K562 (cell line): ENCODE measurements around the gene MS4A4E. TPM values are rescaled to one million over a fixed set of nuclear protein-coding genes. Genes with fewer than 3 reads are reported as not detected.

ENCODE experiments used
- microRNA-seq: library from miRNA; unstranded; fragments of <30 nt; microRNA quantifications from one replicate; pipeline ENCODE4, GENCODE V29; 2018; ENCODE audit warnings: borderline microRNAs expressed
- polyA plus RNA-seq, 8 experiments: library from polyadenylated mRNA; depleted of rRNA in 4 of 8; stranded (reverse) in 5 of 8; unstranded in 3 of 8; fragments of >200 nt; fragmentation: Nextera tagmentation in 2 of 8; fragmentation: Illumina TruSeq in 1 of 8; extraction: Ambion mirVana in 2 of 8; extraction: Trizol in 1 of 8; gene quantifications; 2 replicates each; pipeline versions ENCODE4 v1.2.1 to v1.2.3, GENCODE V29; 2011 to 2014; ENCODE audit warnings: inconsistent platforms in 1 of 8, missing spikeins in 1 of 8
- small RNA-seq: library from RNA; depleted of rRNA; stranded (forward); fragments of <200 nt; gene quantifications from one replicate; pipeline ENCODE3, GENCODE V24; 2014
- total RNA-seq, 7 experiments: library from RNA; depleted of rRNA in 6 of 7; stranded (reverse); fragments of >200 nt in 6 of 7; fragmentation: Illumina TruSeq in 2 of 7; extraction: Trizol in 2 of 7; gene quantifications; 2 replicates each; pipeline versions ENCODE4 v1.2.1 to v1.2.3, GENCODE V29; 2011 to 2021; ENCODE audit warnings: low replicate concordance in 1 of 7
- TF ChIP-seq, protein P1 (sequence below): fragments of 450-650 bp; IDR thresholded peaks from 2 replicates; pipeline ENCODE4 v1.6.1; 2014; ENCODE audit warnings: low read depth, mild to moderate bottlenecking, moderate library complexity, borderline replicate concordance

The MS4A4E gene
- total and polyA plus RNA-seq, 9 of the 15 experiments (the other 6 are each of a cell fraction or from before 2014, with no cell fraction given): 0.11 to 0.81 (median 0.36) TPM; not detected in 2

DNA sequence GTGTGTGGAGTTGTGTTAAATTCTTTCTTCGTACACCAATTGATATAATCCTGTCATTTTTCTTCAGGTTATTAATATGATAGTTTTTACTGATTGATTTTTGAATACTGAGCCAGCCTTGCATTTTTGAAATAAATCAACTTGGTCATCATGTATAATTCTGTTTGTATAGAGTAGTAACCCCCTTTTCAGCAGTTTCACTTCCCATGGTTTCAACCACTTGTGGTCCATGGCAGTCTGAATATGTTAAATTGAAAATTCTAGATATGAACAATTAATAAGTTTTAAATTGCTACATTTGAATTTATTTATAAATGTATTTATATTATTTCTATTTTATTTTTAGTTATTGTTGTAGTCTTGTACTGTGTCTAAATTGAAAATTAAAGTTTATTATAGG, 92.7 kb downstream of the MS4A4E start (continued):
- TF ChIP-seq, protein P1, sequence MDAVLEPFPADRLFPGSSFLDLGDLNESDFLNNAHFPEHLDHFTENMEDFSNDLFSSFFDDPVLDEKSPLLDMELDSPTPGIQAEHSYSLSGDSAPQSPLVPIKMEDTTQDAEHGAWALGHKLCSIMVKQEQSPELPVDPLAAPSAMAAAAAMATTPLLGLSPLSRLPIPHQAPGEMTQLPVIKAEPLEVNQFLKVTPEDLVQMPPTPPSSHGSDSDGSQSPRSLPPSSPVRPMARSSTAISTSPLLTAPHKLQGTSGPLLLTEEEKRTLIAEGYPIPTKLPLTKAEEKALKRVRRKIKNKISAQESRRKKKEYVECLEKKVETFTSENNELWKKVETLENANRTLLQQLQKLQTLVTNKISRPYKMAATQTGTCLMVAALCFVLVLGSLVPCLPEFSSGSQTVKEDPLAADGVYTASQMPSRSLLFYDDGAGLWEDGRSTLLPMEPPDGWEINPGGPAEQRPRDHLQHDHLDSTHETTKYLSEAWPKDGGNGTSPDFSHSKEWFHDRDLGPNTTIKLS: no peak

Small RNAs within 50 kb of the gene (microRNA-seq; reads per million reads assigned to microRNA genes)
- 0.64 reads per million for gene MIR6503

Small RNAs within 50 kb of the gene (small RNA-seq; reads per million reads assigned to genes)
- gene MIR6503: 3.5 reads per million, percentile 89 among the genes with 10 or more reads in this experiment

Other genes with a start within 250 kb of the MS4A4E start
Only the 7 nearest of the 12 such genes appear.
- gene MS4A2, start 154.5 kb downstream of the MS4A4E start, total RNA-seq (2014; rRNA removed): 0.50 and 1.3 TPM in 2 replicates
- gene MS4A2, start 154.5 kb downstream of the MS4A4E start, total RNA-seq (2014; rRNA removed; fragmentation: Illumina TruSeq; extraction: Trizol): 1.1 and 1.3 TPM in 2 replicates
- gene MS4A2, start 154.5 kb downstream of the MS4A4E start, total RNA-seq (2015; rRNA removed; fragmentation: Illumina TruSeq; extraction: Trizol): 5.4 and 5.7 TPM in 2 replicates
- 0.55 and 1.5 TPM in 2 replicates for gene MS4A2, start 154.5 kb downstream of the MS4A4E start, total RNA-seq (2021)
- gene MS4A2, start 154.5 kb downstream of the MS4A4E start, polyA plus RNA-seq (2011; rRNA removed): 0.06 and 0.61 TPM in 2 replicates
- gene MS4A2, start 154.5 kb downstream of the MS4A4E start, polyA plus RNA-seq (2014; fragmentation: Illumina TruSeq; extraction: Trizol): 1.3 and 2.3 TPM in 2 replicates
- 1 to 10 TPM in 1 of 2 experiments, under 1 TPM in 1; 0.86 to 1.5 TPM for gene MS4A2, start 154.5 kb downstream of the MS4A4E start, polyA plus RNA-seq (2014; fragmentation: Nextera tagmentation; extraction: Ambion mirVana)
- 0.77 and 3.1 TPM in 2 replicates for gene MS4A2, start 154.5 kb downstream of the MS4A4E start, polyA plus RNA-seq (2014; rRNA removed)
- 1.7 and 2.0 TPM in 2 replicates for gene MS4A6A, start 60.1 kb downstream of the MS4A4E start, total RNA-seq (2014; rRNA removed)
- gene MS4A6A, start 60.1 kb downstream of the MS4A4E start, total RNA-seq (2014; rRNA removed; fragmentation: Illumina TruSeq; extraction: Trizol): 3.3 and 3.4 TPM in 2 replicates
- gene MS4A6A, start 60.1 kb downstream of the MS4A4E start, total RNA-seq (2015; rRNA removed; fragmentation: Illumina TruSeq; extraction: Trizol): 9.1 and 9.5 TPM in 2 replicates
- 1.7 and 3.4 TPM in 2 replicates for gene MS4A6A, start 60.1 kb downstream of the MS4A4E start, total RNA-seq (2021)
- gene MS4A6A, start 60.1 kb downstream of the MS4A4E start, polyA plus RNA-seq (2011; rRNA removed): 0.57 and 25.1 TPM in 2 replicates
- gene MS4A6A, start 60.1 kb downstream of the MS4A4E start, polyA plus RNA-seq (2014; fragmentation: Illumina TruSeq; extraction: Trizol): 4.3 and 5.6 TPM in 2 replicates
- gene MS4A6A, start 60.1 kb downstream of the MS4A4E start, polyA plus RNA-seq (2014; fragmentation: Nextera tagmentation; extraction: Ambion mirVana): 1 to 10 TPM; 5.5 to 5.8 TPM
- 4.2 and 4.7 TPM in 2 replicates for gene MS4A6A, start 60.1 kb downstream of the MS4A4E start, polyA plus RNA-seq (2014; rRNA removed)
- gene MS4A4A, start 37.5 kb upstream of the MS4A4E start, total RNA-seq (2014; rRNA removed): 7.4 and 8.2 TPM in 2 replicates
- gene MS4A4A, start 37.5 kb upstream of the MS4A4E start, total RNA-seq (2014; rRNA removed; fragmentation: Illumina TruSeq; extraction: Trizol): 10.0 and 10.1 TPM in 2 replicates
- 12.0 and 13.1 TPM in 2 replicates for gene MS4A4A, start 37.5 kb upstream of the MS4A4E start, total RNA-seq (2015; rRNA removed; fragmentation: Illumina TruSeq; extraction: Trizol)
- gene MS4A4A, start 37.5 kb upstream of the MS4A4E start, total RNA-seq (2021): 10.7 and 11.2 TPM in 2 replicates
- gene MS4A4A, start 37.5 kb upstream of the MS4A4E start, polyA plus RNA-seq (2011; rRNA removed): 0.77 and 101 TPM in 2 replicates
- 8.6 and 9.3 TPM in 2 replicates for gene MS4A4A, start 37.5 kb upstream of the MS4A4E start, polyA plus RNA-seq (2014; fragmentation: Illumina TruSeq; extraction: Trizol)
- gene MS4A4A, start 37.5 kb upstream of the MS4A4E start, polyA plus RNA-seq (2014; fragmentation: Nextera tagmentation; extraction: Ambion mirVana): 10 to 100 TPM; 40.0 to 41.4 TPM
- 5.8 and 10.0 TPM in 2 replicates for gene MS4A4A, start 37.5 kb upstream of the MS4A4E start, polyA plus RNA-seq (2014; rRNA removed)
- not detected in 2 replicates for gene MS4A6E, start 84.1 kb upstream of the MS4A4E start, total RNA-seq (2014; rRNA removed)
- not detected in 2 replicates for gene MS4A6E, start 84.1 kb upstream of the MS4A4E start, total RNA-seq (2014; rRNA removed; fragmentation: Illumina TruSeq; extraction: Trizol)
- gene MS4A6E, start 84.1 kb upstream of the MS4A4E start, total RNA-seq (2015; rRNA removed; fragmentation: Illumina TruSeq; extraction: Trizol): not detected in 2 replicates
- not detected in 2 replicates for gene MS4A6E, start 84.1 kb upstream of the MS4A4E start, total RNA-seq (2021)
- gene MS4A6E, start 84.1 kb upstream of the MS4A4E start, polyA plus RNA-seq (2011; rRNA removed): 0.46 TPM in 1 of 2 replicates, not detected in the other
- gene MS4A6E, start 84.1 kb upstream of the MS4A4E start, polyA plus RNA-seq (2014; fragmentation: Illumina TruSeq; extraction: Trizol): not detected in 2 replicates
- under 1 TPM; 0.13 to 0.15 TPM for gene MS4A6E, start 84.1 kb upstream of the MS4A4E start, polyA plus RNA-seq (2014; fragmentation: Nextera tagmentation; extraction: Ambion mirVana)
- not detected in 2 replicates for gene MS4A6E, start 84.1 kb upstream of the MS4A4E start, polyA plus RNA-seq (2014; rRNA removed)
- not detected in 2 replicates for gene MS4A7, start 135.4 kb upstream of the MS4A4E start, total RNA-seq (2014; rRNA removed)
- not detected in 2 replicates for gene MS4A7, start 135.4 kb upstream of the MS4A4E start, total RNA-seq (2014; rRNA removed; fragmentation: Illumina TruSeq; extraction: Trizol)
- not detected in 2 replicates for gene MS4A7, start 135.4 kb upstream of the MS4A4E start, total RNA-seq (2015; rRNA removed; fragmentation: Illumina TruSeq; extraction: Trizol)
- 0.20 TPM in 1 of 2 replicates, not detected in the other for gene MS4A7, start 135.4 kb upstream of the MS4A4E start, total RNA-seq (2021)
- not detected in 2 replicates for gene MS4A7, start 135.4 kb upstream of the MS4A4E start, polyA plus RNA-seq (2011; rRNA removed)
- not detected in 2 replicates for gene MS4A7, start 135.4 kb upstream of the MS4A4E start, polyA plus RNA-seq (2014; fragmentation: Illumina TruSeq; extraction: Trizol)
- gene MS4A7, start 135.4 kb upstream of the MS4A4E start, polyA plus RNA-seq (2014; fragmentation: Nextera tagmentation; extraction: Ambion mirVana): not detected
- not detected in 2 replicates for gene MS4A7, start 135.4 kb upstream of the MS4A4E start, polyA plus RNA-seq (2014; rRNA removed)
- gene MS4A14, start 153.3 kb upstream of the MS4A4E start, total RNA-seq (2014; rRNA removed): not detected in 2 replicates
- gene MS4A14, start 153.3 kb upstream of the MS4A4E start, total RNA-seq (2014; rRNA removed; fragmentation: Illumina TruSeq; extraction: Trizol): not detected in 2 replicates
- gene MS4A14, start 153.3 kb upstream of the MS4A4E start, total RNA-seq (2015; rRNA removed; fragmentation: Illumina TruSeq; extraction: Trizol): not detected in 2 replicates
- not detected in 2 replicates for gene MS4A14, start 153.3 kb upstream of the MS4A4E start, total RNA-seq (2021)
- gene MS4A14, start 153.3 kb upstream of the MS4A4E start, polyA plus RNA-seq (2011; rRNA removed): not detected in 2 replicates
- gene MS4A14, start 153.3 kb upstream of the MS4A4E start, polyA plus RNA-seq (2014; fragmentation: Illumina TruSeq; extraction: Trizol): not detected in 2 replicates
- gene MS4A14, start 153.3 kb upstream of the MS4A4E start, polyA plus RNA-seq (2014; fragmentation: Nextera tagmentation; extraction: Ambion mirVana): not detected
- not detected in 2 replicates for gene MS4A14, start 153.3 kb upstream of the MS4A4E start, polyA plus RNA-seq (2014; rRNA removed)
- not detected in 2 replicates for gene MS4A5, start 186.4 kb upstream of the MS4A4E start, total RNA-seq (2014; rRNA removed)
- gene MS4A5, start 186.4 kb upstream of the MS4A4E start, total RNA-seq (2014; rRNA removed; fragmentation: Illumina TruSeq; extraction: Trizol): not detected in 2 replicates
- gene MS4A5, start 186.4 kb upstream of the MS4A4E start, total RNA-seq (2015; rRNA removed; fragmentation: Illumina TruSeq; extraction: Trizol): not detected in 2 replicates
- not detected in 2 replicates for gene MS4A5, start 186.4 kb upstream of the MS4A4E start, total RNA-seq (2021)
- gene MS4A5, start 186.4 kb upstream of the MS4A4E start, polyA plus RNA-seq (2011; rRNA removed): not detected in 2 replicates
- not detected in 2 replicates for gene MS4A5, start 186.4 kb upstream of the MS4A4E start, polyA plus RNA-seq (2014; fragmentation: Illumina TruSeq; extraction: Trizol)
- not detected for gene MS4A5, start 186.4 kb upstream of the MS4A4E start, polyA plus RNA-seq (2014; fragmentation: Nextera tagmentation; extraction: Ambion mirVana)
- not detected in 2 replicates for gene MS4A5, start 186.4 kb upstream of the MS4A4E start, polyA plus RNA-seq (2014; rRNA removed)